Hematopoietic multipotent progenitor cell treated with erythropoietin and hydrocortisone succinate and interleukin-3 and kit ligand, for 4 days (in vitro differentiated cells): Measurements from ENCODE around the gene DOCK2.
A peak's percentile ranks its signal among the peaks of the same experiment; 100 is the strongest.

Experiments
- DNase-seq: peaks from one replicate; pipeline ENCODE4 v3.0.0-alpha.2; 2015

DOCK2 gene

DNA sequence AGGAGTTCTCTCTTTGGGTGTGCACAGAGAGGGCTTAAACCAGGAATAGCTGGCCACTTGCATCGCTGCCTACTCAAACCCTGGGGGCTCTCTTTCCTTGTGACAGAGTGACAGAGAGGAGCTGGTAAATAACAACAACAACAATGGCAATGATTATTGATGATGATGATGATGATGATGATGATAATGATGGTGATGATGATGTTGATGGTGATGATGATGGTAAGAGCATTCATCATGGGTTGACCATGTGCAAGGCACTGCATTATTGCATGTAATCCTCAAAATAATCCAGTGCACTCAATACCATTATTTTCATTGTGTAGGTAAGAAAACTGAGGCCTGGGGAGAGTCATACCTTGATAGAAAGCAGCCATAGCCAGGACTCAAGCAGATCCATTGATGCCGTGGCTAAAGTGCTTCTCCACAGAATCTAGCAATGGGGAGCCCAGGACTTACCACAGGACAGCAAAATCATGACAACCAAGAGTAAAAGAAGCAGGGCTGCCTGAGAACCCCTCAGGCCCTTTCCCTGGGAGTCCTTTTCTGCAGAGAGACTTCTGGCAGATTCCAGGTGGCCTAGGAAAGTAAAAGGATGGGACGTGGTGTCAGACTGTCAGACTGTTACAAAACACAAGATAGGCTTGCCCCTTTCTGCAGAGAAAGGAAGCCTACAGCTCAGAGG is 473.5 kb downstream of the DOCK2 start:
- DNase-seq = no peak

DNA sequence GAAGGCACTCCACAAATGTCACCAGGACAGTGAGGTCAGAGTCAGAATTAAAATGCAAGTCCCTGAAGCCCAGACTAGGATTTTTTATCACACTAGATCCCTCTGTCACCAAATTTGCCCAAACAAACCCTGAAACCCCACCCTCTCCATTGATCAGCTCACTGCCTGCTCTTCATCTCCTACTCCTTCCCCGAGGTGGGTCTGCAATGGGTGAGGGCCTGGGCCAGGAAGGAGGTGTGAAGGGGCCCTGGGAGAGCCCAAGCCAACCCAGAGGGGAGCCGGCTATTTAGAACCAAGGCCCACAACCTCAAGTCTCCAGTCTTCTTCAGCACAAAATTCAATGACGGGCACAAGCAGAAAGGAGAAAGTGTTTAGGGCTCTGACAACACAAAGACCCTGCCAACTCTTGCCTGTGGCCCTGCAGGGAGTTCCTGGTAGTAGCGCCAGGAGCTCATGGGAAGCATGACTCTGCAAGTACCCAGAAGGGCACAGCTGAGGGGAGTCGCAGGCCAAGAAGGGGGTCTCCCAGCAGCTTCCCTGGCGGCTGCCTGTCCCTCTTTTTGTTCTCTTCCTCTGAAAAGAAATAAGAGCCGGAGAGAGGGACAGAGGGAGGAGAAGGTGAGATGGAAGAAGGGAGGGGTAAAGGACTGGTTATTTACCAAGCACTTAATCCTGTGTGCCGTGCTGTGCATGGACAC is 474.2 kb downstream of the DOCK2 start:
- DNase-seq = peak; percentile 31

DNA sequence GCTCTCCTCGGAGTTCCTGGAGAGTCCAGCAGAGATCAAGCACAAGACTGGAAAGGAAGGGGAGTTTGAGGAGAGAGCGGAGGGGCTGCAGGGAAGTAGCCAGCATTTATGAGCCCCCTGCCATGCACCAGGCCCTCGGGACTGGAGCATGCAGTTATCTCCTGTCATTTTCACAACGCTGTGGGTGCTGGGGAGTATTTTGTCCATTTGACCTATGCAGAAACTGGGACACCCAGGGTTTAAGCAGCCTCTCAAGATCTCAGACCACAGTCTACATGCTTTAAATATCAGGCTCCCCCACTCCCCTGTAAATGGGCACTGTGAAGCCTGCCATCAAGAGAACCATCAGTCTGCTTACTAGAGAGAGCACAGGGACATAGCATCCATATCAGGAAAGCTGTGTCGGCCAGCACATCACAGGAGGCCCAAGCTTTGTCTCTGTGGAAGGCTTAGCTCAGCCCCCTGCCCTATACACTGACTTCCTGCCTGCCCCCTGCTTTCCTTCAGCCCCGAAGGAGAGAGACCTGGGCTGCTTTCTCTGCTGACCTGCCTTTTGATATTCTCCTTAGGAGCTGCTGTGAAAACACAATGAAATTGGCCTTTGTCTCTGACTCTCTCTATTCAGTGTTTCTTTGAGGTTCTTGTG is 475.9 kb downstream of the DOCK2 start:
- no peak for DNase-seq

DNA sequence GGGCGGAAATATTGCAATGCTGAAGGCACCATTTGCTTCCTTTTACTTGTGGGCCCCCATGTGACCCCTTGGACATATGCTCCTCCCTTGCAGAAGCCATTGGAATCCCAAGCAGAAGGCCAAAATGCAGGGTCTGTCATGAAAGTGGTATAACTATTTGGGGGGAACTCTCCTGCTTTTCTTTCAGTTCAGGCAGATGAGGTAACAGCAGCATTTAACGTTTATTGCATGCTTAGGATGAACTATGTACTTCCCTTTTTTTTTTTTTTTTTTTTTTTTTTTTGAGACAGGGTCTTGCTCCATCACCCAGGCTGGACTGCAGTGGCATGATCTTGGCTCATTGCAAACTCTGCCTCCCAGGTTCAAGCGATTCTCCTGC is 476.4 kb downstream of the DOCK2 start:
- DNase-seq = peak; percentile 64

DNA sequence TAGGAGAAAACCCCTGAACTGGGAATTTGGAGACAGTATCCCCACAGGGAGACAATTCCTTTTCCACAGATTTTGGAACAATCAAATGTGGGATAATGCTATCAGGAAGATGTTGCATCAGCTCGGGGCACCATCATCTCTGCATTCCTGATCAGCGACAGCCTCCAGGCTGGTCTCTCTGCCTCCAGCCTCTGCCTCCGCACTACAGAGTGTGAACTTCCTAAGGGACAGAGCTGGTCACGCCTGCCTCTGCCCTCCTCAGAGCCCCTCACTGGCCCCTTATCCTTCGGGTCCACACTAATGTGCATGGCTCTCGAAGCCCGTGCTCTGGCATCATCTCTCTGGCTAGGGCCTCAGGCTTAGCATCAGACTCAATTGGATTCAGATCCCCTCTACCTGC is 477.2 kb downstream of the DOCK2 start:
- DNase-seq = no peak

DNA sequence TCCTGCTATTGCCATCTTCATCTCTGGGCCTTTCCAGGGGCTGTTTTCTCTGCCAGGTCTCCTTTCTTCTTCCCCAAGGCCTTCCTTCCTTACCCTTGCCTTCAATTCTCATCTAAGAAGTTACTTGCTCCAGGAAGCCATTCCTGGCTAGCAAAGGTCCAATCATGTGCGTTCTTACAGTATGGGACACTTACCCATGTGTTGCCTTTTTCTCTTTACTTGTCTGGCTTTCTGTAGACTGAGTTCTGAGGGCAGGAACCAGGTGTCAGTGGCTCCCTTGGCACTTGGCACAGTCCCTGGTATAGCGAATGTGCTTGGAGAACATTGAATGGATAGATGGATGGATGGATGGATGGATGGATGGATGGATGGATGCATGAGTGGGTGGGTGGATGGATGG is 478.9 kb downstream of the DOCK2 start:
- DNase-seq = no peak

DNA sequence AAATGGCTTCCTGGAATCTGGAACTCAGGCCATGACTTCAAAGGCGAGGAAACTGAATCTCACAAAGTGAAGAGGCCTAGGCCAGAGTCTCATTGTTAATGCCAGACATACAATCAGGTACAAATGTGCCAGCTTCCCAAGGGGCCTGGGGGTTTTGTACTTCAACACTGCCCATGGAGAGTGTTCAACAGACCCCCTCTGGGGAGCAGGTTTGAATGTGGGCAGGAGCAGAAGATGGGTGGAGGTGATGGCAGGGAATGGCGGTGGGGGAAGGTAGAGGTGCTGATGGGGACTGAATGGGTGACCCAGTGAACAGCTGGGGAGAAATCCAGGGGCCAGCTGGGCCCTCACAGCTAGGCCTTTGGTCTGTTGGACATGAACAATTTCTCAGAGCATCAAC is 480.7 kb downstream of the DOCK2 start:
- no peak for DNase-seq

DNA sequence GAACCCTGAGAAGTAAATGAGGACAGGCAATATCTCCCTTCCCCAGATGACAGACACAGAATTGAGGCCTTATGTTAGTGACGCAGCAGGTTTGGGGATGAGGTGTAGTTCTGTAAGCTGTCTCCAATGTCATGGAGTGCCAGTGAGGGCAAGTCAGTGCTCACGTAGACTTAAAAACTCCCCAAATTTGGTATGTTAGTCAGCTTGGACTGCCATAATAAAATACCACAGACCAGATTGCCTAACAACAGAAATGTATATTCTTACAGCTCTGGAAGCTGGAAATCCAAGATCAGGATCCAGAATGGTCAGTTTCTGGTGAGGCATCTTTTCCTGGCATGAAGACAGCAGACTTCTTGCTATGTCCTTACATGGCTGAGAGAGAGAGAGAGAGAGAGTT is 483.5 kb downstream of the DOCK2 start:
- DNase-seq = no peak

DNA sequence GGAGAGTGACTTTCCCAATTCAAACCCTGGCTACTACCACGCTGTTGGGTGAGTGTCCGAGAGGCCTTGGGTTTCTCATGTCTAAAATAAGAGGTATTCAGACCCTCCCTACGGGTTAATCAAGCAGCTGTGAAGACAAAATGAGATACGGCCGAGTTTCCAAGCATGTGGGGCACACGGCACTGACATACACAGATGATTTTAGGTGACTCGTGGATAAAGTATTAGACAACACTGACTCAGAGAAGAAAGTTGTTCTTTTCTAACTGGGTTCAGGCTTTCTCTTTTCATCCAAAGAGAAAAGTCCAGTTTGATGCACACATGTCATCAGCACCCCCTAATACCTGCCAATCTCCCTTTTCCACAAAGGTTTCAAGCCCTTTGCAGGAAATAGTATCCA is 484.2 kb downstream of the DOCK2 start:
- DNase-seq = no peak

DNA sequence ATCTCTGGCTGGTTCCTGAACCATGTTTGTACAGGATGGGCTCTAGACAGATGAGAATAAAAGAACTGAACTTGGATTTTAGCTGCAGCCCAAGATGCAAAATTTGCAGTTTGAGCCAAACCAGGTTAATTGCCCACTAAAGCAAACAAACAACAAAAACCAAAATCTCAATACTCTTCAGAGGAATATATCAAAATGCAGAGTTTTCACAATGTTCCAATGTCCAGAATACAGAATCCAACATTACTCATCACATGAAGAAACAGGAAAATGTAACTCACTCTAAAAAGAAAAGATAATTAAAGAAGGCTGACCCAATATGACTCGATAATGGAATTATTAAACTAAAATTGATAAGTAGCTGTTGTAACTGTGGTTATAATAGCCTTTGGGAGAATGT is 489.0 kb downstream of the DOCK2 start:
- DNase-seq = no peak

DNA sequence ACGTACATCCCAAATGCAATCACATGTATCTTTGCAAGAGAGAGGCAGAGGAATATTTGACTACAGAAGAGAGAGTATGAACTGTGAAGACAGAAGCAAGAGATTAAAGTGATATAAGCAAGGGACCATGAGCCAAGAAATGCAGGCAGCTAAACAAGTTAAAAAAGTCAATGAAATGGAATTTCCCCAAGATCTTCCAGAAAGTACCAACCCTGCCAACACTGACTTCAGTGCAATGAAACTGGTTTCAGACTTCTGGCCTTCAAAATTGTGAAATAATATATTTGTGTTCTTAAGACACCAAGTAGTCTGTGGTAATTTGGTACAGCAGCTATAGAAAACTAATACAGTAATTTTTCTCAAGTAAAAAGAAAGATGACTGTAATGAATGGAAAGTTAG is 489.6 kb downstream of the DOCK2 start:
- DNase-seq = no peak

DNA sequence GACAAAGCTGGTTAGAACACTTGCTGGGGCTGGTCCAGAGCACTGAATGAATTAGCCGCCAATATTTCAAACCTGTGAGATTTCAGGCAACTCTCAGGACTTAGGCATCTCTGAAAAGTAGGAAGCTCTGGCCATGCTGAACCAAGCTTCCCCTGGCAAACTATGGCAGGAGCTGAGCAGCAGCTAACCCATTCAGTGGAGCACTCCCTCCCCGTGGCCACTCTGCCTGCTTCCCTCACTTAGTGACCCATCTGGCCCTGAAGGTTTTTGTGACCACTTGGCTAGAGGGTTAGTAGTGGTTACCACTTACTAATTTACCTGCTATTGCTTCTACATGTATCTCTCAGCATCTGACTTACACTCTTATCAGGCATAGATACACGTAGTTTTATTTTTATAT is 494.2 kb downstream of the DOCK2 start:
- DNase-seq = no peak

DNA sequence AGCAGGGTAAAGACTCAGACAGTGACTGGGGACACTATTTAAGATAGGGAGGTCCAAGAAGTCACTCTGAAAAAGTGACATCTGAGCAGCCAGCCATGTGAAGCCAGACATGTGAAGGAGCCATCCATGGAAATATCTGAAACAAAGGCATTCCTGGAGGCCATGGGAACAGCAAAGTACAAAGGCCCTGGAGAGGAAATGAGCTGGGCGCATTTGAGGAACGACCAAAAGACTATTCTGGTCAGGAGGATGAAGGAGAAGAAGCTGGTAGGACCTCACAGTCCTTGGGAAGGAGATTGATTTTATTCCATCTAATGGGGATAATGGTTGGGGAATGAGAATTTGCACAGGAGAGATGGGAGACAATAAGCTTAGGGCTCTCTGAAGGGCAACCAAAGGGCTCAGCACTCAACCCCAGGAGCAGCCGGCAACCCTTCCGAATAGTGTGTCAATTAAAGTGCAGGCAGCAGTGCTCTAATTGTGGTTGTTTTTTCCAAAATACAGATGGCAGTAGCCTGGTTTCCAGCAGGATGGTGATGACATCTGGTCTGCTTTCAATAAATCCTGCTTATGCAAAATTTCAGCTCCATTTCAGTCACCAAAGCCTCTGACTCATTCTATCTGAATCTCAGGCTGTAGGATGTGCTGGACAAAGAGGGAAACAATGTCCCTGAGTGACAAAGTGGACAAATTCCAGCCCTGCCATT is 495.3 kb downstream of the DOCK2 start:
- DNase-seq = no peak
